DMS 273 (cell line): Measurements from ENCODE around the gene VPS35L.
A peak's percentile ranks its signal among the peaks of the same experiment; 100 is the strongest.
"Not testable (repeated sequence)": the region's sequence is repeated elsewhere in the genome, so short reads cannot be mapped to it uniquely, and the experiment has no call there.

Source experiments
- DNase-seq: peaks from one replicate; lab custom pipeline; 2025; ENCODE audit not compliant: unreplicated experiment; lab: John Stamatoyannopoulos, UW

VPS35L gene

DNA sequence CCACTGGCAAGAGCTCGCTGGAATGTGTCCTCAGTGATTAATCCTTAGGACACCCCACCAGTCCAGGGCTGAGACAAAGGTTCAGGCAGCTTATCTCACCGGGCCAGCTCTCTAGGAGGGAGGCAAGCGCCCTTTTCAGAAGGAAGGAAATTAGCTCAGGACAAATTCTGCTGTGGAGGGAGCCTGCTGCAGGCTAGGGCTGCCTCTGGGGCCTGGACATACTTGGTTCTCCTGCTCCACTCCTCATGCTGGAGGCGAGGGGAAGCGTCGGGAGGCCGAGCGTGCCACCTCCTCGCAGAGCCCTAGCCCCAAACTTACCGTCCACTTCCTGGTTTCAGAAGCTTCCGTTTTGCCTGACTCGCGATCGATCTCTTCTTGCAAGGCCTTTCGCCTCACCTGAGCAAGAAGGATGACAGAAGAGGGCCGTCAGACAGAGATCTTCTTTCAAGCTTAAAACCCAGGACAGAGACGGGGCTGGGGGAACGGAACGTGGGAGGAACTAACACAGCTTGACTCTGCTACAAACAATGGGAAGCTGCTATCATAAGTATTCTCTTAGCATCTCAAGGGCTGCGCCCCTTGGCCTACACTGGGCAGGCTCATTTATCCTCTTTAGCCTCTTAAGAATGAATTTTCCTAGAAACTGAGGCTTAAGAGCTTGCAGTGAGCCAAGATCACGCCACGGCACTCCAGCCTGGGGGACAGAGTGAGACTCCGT lies 154.8 kb downstream of the VPS35L start:
- no peak for DNase-seq

DNA sequence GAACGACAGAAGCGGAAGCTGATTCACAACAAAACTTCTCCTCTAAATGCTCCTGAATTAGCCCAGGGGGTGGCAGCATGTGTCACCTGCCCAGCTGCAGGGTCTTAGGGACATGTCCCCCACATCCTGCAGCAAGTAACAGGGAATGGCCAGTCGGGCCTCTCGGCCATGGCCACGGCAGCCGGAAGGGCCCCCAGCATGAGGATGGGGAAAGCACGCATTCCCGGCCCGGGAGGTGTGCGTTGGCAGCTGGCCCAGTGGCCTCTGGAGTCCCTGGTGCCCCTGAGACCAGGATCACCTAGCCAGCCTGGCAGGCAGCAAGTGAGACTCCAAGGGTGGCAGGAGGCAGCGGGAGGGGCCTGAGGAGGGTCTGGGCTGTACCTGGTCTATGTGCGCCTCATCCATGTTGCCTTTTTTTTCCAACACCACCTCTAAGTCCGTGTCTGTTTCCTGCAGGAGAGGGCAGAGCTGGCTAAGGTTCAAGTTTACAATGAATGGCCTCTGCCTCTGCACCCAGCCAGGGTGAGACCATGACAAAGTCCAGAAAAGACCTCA lies 155.6 kb downstream of the VPS35L start:
- DNase-seq = no peak

DNA sequence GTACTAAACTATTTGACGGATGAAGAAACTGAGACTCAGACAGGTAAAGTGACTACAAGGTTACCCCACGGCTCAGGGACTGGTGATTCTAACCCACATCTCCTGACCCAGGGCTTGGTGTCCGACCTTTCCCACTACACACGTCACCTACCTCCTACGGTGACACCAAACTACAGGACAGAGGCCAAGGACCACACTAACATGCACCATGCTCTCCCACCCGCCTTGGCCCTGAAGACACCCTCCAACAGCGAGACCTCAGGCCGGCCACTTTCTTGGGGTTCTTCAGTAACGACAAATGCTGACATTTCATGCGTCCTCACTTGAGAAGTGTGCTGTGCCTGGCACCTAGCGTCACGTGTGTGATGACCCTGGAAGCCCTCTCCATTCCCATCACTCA lies 156.1 kb downstream of the VPS35L start:
- DNase-seq = no peak

DNA sequence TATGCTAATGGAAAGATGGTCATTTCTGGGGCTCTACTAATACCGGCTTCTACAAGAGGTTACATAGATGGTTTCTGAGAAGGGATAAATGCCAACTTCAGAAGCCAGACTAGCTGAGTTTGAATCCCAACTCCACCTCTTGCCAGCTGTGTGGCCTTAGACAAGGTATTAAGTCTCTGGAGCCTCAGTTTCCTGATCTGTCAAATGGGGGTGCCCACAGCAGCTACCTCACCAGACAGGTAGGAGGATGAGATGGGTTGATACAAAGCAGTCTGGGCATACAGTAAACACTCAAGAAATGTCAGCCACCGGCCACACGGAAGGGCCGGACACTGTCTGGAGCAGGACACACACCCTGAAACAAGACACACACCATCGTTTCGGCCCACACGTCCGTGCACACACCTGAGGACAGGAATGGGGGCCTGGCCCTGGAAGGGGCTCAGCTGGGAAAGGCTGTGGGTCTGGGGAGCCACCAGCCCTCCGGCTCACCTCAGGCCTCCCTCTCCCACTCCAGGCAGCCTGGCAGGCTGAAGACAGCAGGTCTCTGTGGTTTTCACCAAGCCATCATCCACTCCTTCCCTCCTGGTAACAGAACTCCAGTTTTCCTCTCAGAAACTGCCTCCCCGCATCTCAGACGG lies 157.0 kb downstream of the VPS35L start:
- DNase-seq = no peak

DNA sequence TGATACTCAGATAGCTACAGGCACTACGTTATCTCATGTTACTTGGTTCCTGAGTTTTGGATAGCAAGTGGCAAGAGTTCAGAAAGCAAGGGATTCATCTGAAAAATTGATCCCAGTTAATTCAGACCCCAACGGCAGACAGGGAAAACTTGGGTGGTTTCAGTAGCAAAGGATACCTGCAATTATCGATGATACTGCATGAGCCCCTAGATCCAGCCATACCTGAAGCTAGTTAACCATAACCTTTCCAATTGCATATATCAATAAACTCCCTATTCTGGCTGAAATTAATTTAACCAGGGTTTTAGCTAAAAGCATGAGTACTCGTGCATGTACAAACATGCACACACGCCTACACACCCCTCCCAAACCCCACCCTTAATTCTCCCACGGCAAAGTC lies 158.2 kb downstream of the VPS35L start:
- no peak for DNase-seq

DNA sequence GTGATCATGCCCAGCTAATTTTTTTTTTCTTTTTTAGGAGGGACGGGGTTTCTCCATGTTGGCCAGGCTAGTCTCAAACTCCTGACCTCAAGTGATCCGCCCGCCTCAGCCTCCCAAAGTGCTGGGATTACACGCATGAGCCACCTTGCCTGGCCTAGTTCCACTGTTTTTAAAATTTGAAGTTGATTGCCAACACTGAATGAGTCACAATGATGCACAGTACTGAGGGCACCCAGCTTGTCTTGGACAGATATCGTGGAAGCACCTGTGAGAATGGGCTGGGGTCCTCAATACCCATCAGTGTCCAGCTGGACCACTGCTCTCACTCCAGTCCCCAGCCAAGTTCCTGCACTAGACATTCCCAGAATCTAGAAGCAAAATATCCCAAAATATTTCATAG lies 160.1 kb downstream of the VPS35L start:
- DNase-seq = no peak

DNA sequence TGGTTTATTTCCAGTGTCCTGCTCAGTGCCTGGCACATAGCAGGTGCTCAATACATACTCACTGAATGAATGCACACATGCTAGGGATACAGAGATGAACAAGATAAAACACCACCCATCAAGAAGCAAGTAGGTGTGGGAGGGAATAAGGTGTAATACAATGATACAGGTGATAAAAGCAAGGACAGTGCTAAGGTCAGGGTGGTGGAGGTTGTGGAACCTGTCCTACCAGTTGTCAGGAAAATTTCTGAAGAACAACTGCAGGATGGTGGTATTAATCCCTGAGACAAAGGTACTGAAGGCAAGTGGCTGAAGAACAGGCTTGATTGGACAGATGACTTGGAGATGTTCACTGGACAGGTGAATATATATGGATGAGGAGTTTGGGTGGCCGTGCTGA lies 160.7 kb downstream of the VPS35L start:
- no peak for DNase-seq

DNA sequence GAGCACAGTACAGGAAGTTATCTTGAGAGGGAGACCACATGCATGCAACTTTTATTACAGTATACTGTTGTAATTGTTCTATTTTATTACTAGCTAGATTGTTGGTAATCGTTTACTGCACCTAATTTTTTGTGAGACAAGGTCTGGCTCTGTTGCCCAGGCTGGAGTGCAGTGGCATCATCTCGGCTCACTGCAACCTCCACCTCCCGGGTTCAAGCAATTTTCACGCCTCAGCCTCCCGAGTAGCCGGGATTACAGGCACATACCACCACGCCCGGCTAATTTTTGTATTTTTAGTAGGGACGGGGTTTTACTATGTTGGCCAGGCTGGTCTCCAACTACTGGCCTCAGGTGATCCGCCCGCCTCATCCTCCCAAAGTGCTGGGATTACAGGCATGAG lies 161.2 kb downstream of the VPS35L start:
- DNase-seq = not testable (repeated sequence)

DNA sequence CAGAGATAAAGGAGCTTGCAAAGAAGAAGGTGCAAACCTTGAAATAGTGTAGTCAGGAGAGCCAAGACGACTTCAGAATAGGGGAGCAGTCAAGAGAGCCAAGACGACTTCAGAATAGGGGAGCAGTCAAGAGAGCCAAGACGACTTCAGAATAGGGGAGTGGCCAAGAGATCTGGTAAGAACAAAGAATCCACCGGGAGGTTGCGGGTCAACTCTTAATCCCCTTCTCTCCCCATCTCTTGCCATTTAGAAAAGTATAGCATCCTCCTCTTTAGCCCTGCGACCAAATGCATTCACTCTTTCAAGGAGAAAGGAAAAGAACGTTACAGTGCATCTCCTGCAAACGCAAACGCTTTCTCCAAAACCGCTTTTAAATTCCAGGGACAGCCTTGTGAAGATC lies 161.8 kb downstream of the VPS35L start:
- DNase-seq = peak; percentile 52

DNA sequence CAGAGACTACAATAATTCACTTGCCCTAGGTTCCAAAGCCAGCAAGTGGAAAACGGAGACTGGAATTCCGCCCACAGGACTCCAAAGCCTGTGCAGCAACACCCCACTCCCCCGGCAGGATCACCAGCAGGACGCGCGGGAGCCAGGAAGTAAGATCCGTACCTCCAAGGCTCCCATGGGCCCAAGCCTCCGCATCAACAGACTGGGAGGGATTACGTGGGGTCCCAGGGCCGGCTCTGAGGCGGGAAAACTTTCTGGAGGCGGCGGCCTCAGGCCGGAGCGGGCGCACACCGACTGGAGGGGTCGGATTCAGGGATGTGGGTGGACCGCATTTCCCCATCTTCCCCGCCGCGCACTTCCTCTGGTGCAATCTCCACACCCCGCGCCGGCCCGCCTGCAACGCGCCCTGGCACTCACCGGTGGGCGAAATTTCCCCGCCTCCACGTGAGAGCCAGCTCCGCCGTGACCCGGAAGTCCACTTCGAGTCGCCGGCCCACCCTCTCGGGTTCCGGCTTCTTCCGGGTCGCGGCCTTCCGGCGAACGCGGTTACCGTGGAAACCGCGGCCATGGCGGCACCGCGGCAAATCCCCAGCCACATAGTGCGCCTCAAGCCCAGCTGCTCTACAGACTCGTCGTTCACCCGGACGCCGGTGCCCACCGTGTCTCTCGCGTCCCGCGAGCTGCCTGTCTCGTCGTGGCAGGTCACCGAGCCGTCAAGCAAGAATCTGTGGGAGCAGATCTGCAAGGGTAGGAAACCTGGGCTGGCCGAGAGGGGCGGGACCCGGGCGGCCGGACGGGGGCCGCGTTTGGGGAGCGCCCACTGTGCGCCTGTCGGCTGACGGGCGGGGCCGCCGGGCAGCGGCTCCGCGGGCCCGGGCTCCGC lies 162.5 kb downstream of the VPS35L start, which contains the start of the genes IQCK and KNOP1:
IQCK (plus strand) TSS at position 531 of the 883 bp plus-strand sequence; CDS start at position 567, 36 bp downstream.
KNOP1 (minus strand) TSS at position 487 of the 883 bp plus-strand sequence. CDS start 3,192 bp downstream, outside the sequence.
- DNase-seq = peak; percentile 97

DNA sequence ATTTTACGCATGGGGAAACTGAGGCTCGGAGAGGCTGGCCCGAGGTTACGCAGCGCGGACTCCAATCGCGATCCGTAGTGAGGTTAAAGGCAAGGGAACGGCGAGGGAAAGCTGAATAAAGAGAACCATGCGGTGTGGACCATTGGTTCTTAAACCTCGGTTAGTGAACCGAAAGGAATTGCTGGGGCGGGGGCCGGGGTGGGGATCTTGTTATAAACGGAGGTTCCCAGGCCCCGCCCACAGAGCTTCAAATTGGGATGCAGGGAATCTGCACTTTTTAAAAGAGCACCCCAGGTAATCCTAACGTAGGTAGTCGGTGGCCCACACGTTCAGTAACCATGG lies 163.1 kb downstream of the VPS35L start:
- DNase-seq = peak; percentile 70

DNA sequence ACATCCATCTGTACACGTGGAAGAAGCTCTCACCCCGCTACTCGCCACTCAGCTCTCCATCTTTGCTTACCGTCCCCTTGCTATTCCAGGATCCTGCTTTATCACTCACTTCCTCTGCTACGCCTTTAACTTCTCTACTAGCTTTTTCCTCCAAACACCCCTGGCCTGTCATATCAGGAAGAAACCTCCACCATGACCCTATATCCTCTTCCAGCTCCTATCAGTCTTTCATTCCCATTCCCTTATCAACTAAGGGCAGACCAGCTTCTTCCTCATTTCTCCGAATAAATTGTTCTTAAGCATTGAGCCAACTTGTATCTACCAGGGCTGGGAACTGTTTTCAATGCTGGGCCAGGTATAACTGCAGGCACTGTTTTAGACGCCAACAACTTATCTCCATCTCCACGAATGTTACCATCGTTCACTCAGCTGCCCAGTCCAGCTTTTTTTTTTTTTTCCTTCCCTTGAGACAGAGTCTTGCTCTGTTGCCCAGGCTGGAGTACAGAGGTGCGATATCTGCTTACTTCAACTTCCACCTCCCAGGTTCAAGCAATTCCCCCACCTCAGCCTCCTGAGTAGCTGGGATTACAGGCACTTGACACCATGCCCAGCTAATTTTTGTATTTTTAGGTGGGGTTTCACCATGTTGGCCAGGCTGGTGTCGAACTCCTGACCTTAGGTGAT lies 166.9 kb downstream of the VPS35L start:
- no peak for DNase-seq

DNA sequence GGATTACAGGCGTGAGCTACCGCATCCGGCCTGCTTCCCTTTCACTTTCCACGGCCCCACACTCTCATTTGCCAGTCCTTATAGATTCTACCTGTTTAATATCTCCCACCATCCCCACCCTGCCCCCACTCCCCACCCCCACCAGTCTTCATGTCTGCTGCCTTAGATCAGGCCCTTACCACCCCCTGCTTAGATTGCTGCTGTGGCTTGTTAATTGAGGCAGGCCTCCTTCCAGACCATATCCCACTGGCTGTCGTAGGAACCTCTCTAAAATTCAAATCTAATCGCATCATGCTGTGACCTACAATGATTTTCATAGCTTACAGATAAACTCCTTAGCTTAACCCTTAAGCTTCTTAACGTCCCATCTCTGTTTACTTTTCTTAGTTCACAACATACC lies 167.5 kb downstream of the VPS35L start:
- DNase-seq = no peak

DNA sequence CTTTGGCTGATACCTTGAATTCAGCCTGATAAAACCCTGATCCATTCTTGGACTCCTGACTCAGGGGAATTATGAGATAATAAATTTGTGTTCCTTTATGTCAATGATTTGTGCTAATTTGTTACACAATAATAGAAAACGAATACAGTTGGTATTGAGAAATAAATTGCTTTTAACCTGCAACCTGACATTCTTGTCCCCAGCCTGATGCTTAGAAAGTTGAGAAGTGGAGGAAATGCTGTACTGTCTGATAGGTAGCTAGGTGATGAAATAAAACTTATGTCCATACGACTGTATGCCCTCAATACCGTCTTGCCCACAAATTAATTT lies 173.1 kb downstream of the VPS35L start:
- no peak for DNase-seq

DNA sequence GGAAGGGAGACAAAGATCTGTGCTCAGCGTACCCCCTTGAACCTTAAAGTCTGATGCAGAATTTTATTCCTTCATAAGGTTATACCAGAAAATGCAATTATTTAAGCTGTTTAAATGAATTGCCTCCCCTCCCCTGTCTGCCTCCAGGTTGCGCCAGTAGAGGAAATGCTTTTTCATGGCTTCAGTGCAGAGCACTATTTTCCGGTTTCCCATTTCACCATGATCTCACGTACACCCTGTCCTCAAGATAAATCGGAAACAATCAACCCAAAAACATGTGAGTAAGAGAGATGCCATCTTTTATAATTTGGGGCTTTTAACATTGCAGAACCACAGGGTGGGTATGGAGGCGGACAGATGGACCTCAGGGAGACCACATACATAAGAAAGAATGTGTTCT lies 178.0 kb downstream of the VPS35L start:
- no peak for DNase-seq

DNA sequence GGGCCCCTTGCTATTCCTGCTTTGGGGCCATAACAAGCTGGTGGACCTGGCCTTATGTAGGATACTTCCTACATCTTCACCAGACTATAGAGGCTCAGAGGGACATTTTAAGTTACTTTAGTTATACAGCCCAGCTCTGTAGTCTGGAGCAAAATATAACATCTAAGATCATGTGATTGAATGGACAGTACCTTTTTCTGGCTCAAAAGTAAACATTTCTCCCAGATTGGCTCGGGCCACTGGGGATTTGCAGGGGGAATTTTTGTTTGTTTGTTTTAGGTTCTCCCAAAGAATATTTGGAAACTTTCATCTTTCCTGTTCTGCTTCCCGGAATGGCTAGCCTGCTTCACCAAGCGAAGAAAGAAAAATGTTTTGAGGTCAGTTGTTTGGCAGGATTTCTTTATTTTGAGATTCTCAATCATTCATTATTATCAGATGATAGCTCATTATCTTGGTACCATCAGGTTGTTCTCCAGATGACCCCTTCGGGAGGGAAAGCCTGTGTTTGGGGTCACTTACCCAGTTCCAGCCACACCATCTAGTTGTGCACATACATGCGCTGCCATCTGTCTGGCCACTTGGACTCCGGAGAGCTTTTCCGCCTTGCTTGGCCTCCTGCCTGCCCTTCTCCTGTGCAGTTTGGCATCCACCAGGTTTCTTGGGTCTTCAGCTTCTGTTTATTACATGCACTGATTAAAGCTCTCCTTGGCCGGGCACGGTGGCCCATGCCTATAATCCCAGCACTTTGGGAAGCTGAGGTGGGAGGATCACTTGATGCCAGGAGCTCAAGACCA lies 179.8 kb downstream of the VPS35L start:
- peak; percentile 8 for DNase-seq

DNA sequence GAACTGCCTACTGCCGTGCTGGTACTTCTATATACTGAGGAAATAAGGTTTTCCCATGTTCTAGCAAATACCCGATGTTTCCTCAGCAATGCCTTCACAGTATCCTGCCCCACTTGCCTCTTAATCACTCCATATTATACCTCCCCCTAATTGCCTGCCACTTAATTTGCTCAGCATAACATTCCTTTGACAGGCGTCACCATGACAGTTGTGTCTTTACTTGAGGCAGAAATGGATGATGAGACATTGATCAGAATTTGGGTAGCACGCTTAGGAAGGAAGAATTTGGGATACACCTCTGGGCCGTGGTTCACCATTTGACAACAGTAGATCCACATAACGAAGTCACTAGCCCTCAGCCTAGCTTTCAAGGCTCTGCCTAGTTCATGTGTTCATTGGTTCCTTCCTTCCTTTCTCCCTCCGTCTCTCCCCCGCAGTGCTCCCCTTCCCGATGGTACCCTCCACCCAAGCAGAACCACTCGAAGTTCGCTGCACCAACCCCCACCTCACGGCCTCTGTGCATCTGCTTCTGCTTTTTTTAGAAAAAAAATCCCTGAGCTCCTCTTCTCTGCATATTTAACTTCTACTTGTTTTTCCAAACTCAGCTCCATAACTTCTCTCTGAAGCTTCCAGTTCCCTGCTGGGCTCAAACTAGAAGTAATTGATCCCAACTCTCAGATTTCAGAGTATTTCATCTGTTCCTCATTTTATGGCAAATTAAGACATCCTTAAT lies 182.0 kb downstream of the VPS35L start:
- no peak for DNase-seq

DNA sequence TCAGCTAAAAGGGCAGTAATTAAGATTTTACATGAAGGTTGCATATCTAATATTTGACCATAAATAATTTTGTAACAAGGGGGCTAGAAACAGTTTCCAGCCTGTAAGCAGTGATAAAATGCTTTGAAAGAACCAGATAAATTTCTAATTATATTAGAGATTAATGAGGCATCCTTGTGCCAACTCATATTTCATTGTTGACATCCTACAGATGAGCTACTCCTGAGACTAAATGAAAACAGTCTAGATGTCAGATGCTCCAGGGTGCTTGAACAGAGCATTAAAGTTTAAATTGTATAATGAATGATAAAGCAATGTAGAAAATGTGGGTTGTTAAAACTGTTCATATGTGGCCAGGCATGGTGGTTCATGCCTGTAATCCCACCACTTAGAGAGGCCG lies 185.9 kb downstream of the VPS35L start:
- DNase-seq = no peak

DNA sequence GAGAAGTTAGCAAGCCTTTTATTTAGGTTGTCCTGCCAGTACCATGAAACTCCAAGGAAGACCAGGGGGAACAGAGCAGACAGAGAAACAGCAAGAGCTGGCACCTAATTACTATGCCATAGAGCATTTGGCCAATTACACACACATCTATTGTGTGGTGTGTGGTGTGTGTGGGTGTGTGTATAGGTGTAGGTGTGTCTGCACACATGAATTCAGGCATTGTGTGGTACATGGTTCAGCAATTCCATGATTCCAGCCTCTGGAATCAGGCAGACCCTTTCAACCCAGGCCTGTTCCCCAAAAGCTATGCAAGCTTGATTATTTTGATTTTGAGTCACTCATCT lies 188.3 kb downstream of the VPS35L start:
- DNase-seq = no peak

DNA sequence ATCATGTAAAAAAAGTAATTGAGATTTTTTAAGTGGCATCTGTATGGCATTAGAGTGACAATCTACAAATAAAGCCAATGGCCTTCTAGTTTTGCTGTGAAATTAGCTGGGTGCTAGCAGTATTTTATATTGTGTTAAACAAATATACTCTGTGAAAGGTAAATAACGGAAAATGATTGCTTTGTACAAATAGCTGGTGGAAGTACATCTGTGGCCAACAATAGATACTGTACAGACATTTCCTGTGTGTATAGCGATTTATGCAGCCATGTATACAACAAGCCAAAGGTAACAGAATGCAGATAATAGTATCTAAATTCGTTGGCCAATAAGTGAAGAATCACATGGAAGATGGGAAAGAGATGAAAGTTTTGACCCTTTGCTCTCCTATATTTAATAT lies 189.2 kb downstream of the VPS35L start:
- no peak for DNase-seq
